WI38 (cell line): ENCODE results near the gene CDR2.
A peak's percentile ranks its signal among the peaks of the same experiment; 100 is the strongest.
"Not testable (repeated sequence)": the region's sequence is repeated elsewhere in the genome, so short reads cannot be mapped to it uniquely, and the experiment has no call there.

Experiments
- H3K4me3 ChIP-seq: 2 replicates; pipeline ENCODE4 v1.5.1; 2011; ENCODE audit warnings: low read depth, mild to moderate bottlenecking, control low read depth, low read length
- CTCF ChIP-seq: IDR thresholded peaks from 2 replicates; pipeline ENCODE4 v1.5.1; 2012; ENCODE audit warnings: low read depth, mild to moderate bottlenecking, control low read depth, low read length

Gene CDR2

GRCh38 chr16:22302776-22303363, 71.5 kb downstream of the CDR2 start:
- no peak for TF ChIP-seq CTCF
- no peak overlapping the region for H3K4me3 ChIP-seq

- not testable (repeated sequence) for H3K4me3 ChIP-seq
Observed at GRCh38 chr16:22301423-22301822, 73.0 kb downstream of the CDR2 start.

- peak; percentile 77 for TF ChIP-seq CTCF
- H3K4me3 ChIP-seq, result no peak overlapping the region
Observed at GRCh38 chr16:22300427-22301071, 73.9 kb downstream of the CDR2 start.

- no peak for TF ChIP-seq CTCF
- H3K4me3 ChIP-seq, result no peak overlapping the region
Observed at GRCh38 chr16:22299036-22299435, 75.4 kb downstream of the CDR2 start.

GRCh38 chr16:22297871-22298733, 76.3 kb downstream of the CDR2 start:
- peak overlapping the region; percentile 79 for H3K4me3 ChIP-seq
- TF ChIP-seq CTCF, result no peak

- H3K4me3 ChIP-seq, result peak within 1 kb of the TSS; percentile 79
- peak; percentile 90 for TF ChIP-seq CTCF
Observed at GRCh38 chr16:22297114-22297870, 77.1 kb downstream of the CDR2 start, which contains the start of gene POLR3E. POLR3E (plus strand) TSS chr16:22297409; CDS start chr16:22302969, 5,560 bp downstream.
